Endothelial cell of umbilical vein (primary cell): ENCODE data around the gene PDLIM4. TPM values are rescaled to one million over a fixed set of nuclear protein-coding genes. Genes with fewer than 3 reads are reported as not detected.

Experiments
- BruUV-seq: library from RNA; stranded (reverse); fragments of 400-500 nt; replicated peaks from 2 replicates; lab custom pipeline; 2021; lab: Mats Ljungman, UMichigan
- CTCF ChIA-PET: fragments of 300-600, 350-600 bp; sonication (Branson Sonifier 250); formaldehyde crosslinking; loops from one replicate; lab custom pipeline; 2021; ENCODE audit warnings: antibody characterized with exemption, inconsistent platforms; lab: Charles Lee
- POLR2A ChIA-PET: fragments of 300-600, 350-600 bp; sonication (Branson Sonifier 250); formaldehyde crosslinking; loops from one replicate; lab custom pipeline; 2021; ENCODE audit warnings: antibody characterized with exemption, inconsistent platforms; lab: Charles Lee
- DNase-seq: peaks from one replicate; pipeline ENCODE4 v3.0.0-alpha.2; 2011; ENCODE audit warnings: low read depth, low spot score
- FAIRE-seq: peaks from 2 replicates; lab custom pipeline; 2011; peaks lifted over from hg19 to GRCh38; lab: Jason Lieb, UNC
- H2AFZ ChIP-seq: 2 replicates; pipeline ENCODE4 v1.6.0; 2012; ENCODE audit warnings: low read depth, low read length, control low read depth, inconsistent platforms
- H3K27ac ChIP-seq: 2 replicates; pipeline ENCODE4 v1.5.1; 2011; ENCODE audit warnings: low read depth, mild to moderate bottlenecking, control low read depth, low read length, moderate library complexity; ENCODE audit not compliant: insufficient read depth
- H3K27me3 ChIP-seq, 2 experiments: 2 replicates each; pipeline versions ENCODE4 v1.6.0 to v1.6.1; 2011; ENCODE audit warnings: low read length in 2 of 2, mixed read lengths in 1 of 2; ENCODE audit not compliant: control insufficient read depth in 2 of 2, insufficient read depth in 2 of 2
- H3K36me3 ChIP-seq, 2 experiments: 2 replicates in 1 of 2; 3 replicates in 1 of 2; pipeline ENCODE4 v1.5.1; 2011; ENCODE audit warnings: low read length in 2 of 2, mild to moderate bottlenecking in 1 of 2, moderate library complexity in 1 of 2; ENCODE audit not compliant: control insufficient read depth in 2 of 2, insufficient read depth in 2 of 2; ENCODE audit errors: extremely low read depth in 1 of 2
- H3K4me1 ChIP-seq: 3 replicates; pipeline ENCODE4 v1.5.1; 2011; ENCODE audit warnings: mild to moderate bottlenecking, low read length; ENCODE audit not compliant: control insufficient read depth, insufficient read depth; ENCODE audit errors: extremely low read depth
- H3K4me2 ChIP-seq: 2 replicates; pipeline ENCODE4 v1.6.1; 2011; ENCODE audit warnings: low read length, control low read depth, mixed read lengths; ENCODE audit not compliant: insufficient read depth
- H3K4me3 ChIP-seq, 3 experiments: fragments of 200-600 bp in 1 of 3; sonication (generic), shearing (Covaris generic) in 1 of 3; replicated peaks in 1 of 3; 2 replicates each; pipeline ENCODE4 v1.5.1; 2011 to 2016; ENCODE audit warnings: control low read depth in 3 of 3, low read length in 3 of 3, mild to moderate bottlenecking in 2 of 3, inconsistent platforms in 1 of 3, low read depth in 1 of 3, moderate library complexity in 1 of 3; ENCODE audit not compliant: insufficient read depth in 1 of 3
- H3K79me2 ChIP-seq: 2 replicates; pipeline ENCODE4 v1.6.0; 2012; ENCODE audit warnings: low read length, inconsistent platforms; ENCODE audit not compliant: control insufficient read depth, insufficient read depth
- H3K9ac ChIP-seq: replicated peaks from 2 replicates; pipeline ENCODE3; 2011; ENCODE audit warnings: low read length, control low read depth; ENCODE audit not compliant: insufficient read depth; ENCODE audit errors: extremely low read depth
- H3K9me1 ChIP-seq: replicated peaks from 3 replicates; pipeline ENCODE4 v1.6.0; 2011; ENCODE audit warnings: mild to moderate bottlenecking, low read length; ENCODE audit not compliant: control insufficient read depth, insufficient read depth; ENCODE audit errors: extremely low read depth
- H3K9me3 ChIP-seq: replicated peaks from 2 replicates; pipeline ENCODE4 v1.5.1; 2012; ENCODE audit warnings: low read length, inconsistent platforms; ENCODE audit not compliant: control insufficient read depth, insufficient read depth
- H4K20me1 ChIP-seq: replicated peaks from 2 replicates; pipeline ENCODE3; 2011; ENCODE audit warnings: mild to moderate bottlenecking, low read length; ENCODE audit not compliant: control insufficient read depth, insufficient read depth; ENCODE audit errors: extremely low read depth
- CTCF ChIP-seq, 2 donors: IDR thresholded peaks; 1 replicate in 1 of 2; 2 replicates in 1 of 2; pipeline ENCODE4 v1.5.1; 2011; ENCODE audit warnings: low read length in 2 of 2, mild to moderate bottlenecking in 2 of 2, moderate library complexity in 2 of 2, control low read depth in 1 of 2, inconsistent platforms in 1 of 2, low read depth in 1 of 2; ENCODE audit not compliant: insufficient read depth in 1 of 2; ENCODE audit errors: extremely low read depth in 1 of 2
- EZH2 ChIP-seq: IDR thresholded peaks from 2 replicates; pipeline ENCODE4 v1.6.1; 2012; ENCODE audit warnings: borderline replicate concordance, low read depth, mild to moderate bottlenecking, moderate library complexity, low read length, inconsistent platforms; ENCODE audit not compliant: severe bottlenecking
- FOS ChIP-seq: IDR thresholded peaks from 2 replicates; pipeline ENCODE4 v1.6.1; 2011; ENCODE audit warnings: mild to moderate bottlenecking, low read length, moderate library complexity, borderline replicate concordance; ENCODE audit not compliant: insufficient read depth
- GATA2 ChIP-seq: IDR thresholded peaks from 2 replicates; pipeline ENCODE4 v1.7.0; 2011; ENCODE audit warnings: low read depth, mild to moderate bottlenecking, moderate library complexity, mixed read lengths, low read length; ENCODE audit not compliant: insufficient read length, insufficient read depth
- JUN ChIP-seq: IDR thresholded peaks from 2 replicates; pipeline ENCODE4 v1.6.1; 2011; ENCODE audit warnings: borderline replicate concordance, low read depth; ENCODE audit not compliant: insufficient read length, insufficient read depth
- MAX ChIP-seq: IDR thresholded peaks from 2 replicates; pipeline ENCODE4 v1.6.1; 2011; ENCODE audit not compliant: insufficient read depth, insufficient read length
- MYC ChIP-seq: IDR thresholded peaks from one replicate; pipeline ENCODE4 v1.6.1; 2011; ENCODE audit warnings: mild to moderate bottlenecking, low read depth, low read length
- POLR2A ChIP-seq: IDR thresholded peaks from 2 replicates; pipeline ENCODE4 v1.6.1; 2012; ENCODE audit warnings: low read depth, mild to moderate bottlenecking, control low read depth, low read length
- POLR2AphosphoS5 ChIP-seq: IDR thresholded peaks from 2 replicates; pipeline ENCODE4 v1.6.1; 2012; ENCODE audit warnings: low read depth, mild to moderate bottlenecking, control low read depth, low read length, moderate library complexity; ENCODE audit not compliant: insufficient read depth
- dilution Hi-C: fragments of 300-500 bp; cut with MboI; formaldehyde crosslinking; loops from one replicate; pipeline ENCODE4 v1.15.0; 2019; ENCODE audit warnings: low sequenced_read_pairs; ENCODE audit not compliant: extremely low pct_ligation_motif_present
- intact Hi-C: fragments of 100-400 bp; cut with micrococcal nuclease; formaldehyde crosslinking; loops from one replicate; pipeline ENCODE4 v1.10.0; 2022
- polyA plus RNA-seq, 4 experiments: library from polyadenylated mRNA; depleted of rRNA in 3 of 4; stranded (reverse) in 3 of 4; unstranded in 1 of 4; fragments of >200 nt; gene quantifications; 2 replicates each; pipeline versions ENCODE4 v1.2.1 to v1.2.3, GENCODE V29; 2011 to 2012; ENCODE audit warnings: missing spikeins in 1 of 4
- total RNA-seq: library from RNA; stranded (reverse); gene quantifications from 2 replicates; pipeline ENCODE4 v1.2.3, GENCODE V29; 2021

PDLIM4 gene
- total and polyA plus RNA-seq, 2 donors (not counting 3 experiments of a cell fraction or from before 2014, with no cell fraction given) = 65.7 to 112 TPM

GRCh38 chr5:132234684-132235062 is 22.8 kb upstream of the PDLIM4 start:
- Histone ChIP-seq H3K9me3 (no peaks in the 10 kb centered on the region), H4K20me1 (no peaks in the 10 kb centered on the region), H2AFZ (no peak overlapping the region), H3K4me1 (no peaks in the 10 kb centered on the region), H3K4me2 (no peak overlapping the region), H3K79me2 (no peaks in the 10 kb centered on the region), H3K36me3 (no peaks in the 10 kb centered on the region), H3K4me3 (no peak overlapping the region), H3K9ac (no peak overlapping the region), H3K27ac (no peak overlapping the region), H3K9me1 (no peaks in the 10 kb centered on the region), H3K27me3 (peaks cover 0 to 1% of the 10 kb centered on the region in 2 experiments)
- ChIA-PET POLR2A (no interaction called here), CTCF (interaction anchor here (0.8 to 1.3 kb wide), 2 partner anchors 44 to 74 kb away, joined by 3 to 5 read pairs; no protein-coding TSS in a partner anchor)
- TF ChIP-seq GATA2 (no peak), POLR2AphosphoS5 (no peak), CTCF (IDR thresholded peaks at IDR 0.05; ENCODE audit: extremely low read depth in 1 of 2, insufficient read depth in 1 of 2, low read depth in 1 of 2, low read length in 2 of 2) (no peak), JUN (no peak), FOS (no peak), MAX (no peak), POLR2A (no peak), MYC (no peak), EZH2 (no peak)
- no peak for DNase-seq
- FAIRE-seq = no peak
- BruUV-seq = no TSS peak
- intact Hi-C loops (loop anchor here (5.0 kb wide), 1 partner anchor 38 kb away; no protein-coding TSS in a partner anchor), dilution Hi-C loops (no loop called here)
